IPS-18a (cell line): ENCODE measurements around the gene CLN5.
A peak's percentile ranks its signal among the peaks of the same experiment; 100 is the strongest.

ENCODE experiments used
- H3K27ac ChIP-seq: one replicate; pipeline ENCODE4 v1.5.1; 2013; ENCODE audit warnings: low read length
- H3K27me3 ChIP-seq: one replicate; pipeline ENCODE4 v1.6.1; 2013; ENCODE audit warnings: mild to moderate bottlenecking, low read length; ENCODE audit not compliant: control insufficient read depth, insufficient read depth
- H3K36me3 ChIP-seq: one replicate; pipeline ENCODE4 v1.6.1; 2013; ENCODE audit warnings: low read depth, low read length; ENCODE audit not compliant: control insufficient read depth
- H3K4me1 ChIP-seq: one replicate; pipeline ENCODE4 v1.6.1; 2013; ENCODE audit warnings: low read depth, low read length; ENCODE audit not compliant: control insufficient read depth
- H3K4me3 ChIP-seq: one replicate; pipeline ENCODE4 v1.5.1; 2013; ENCODE audit warnings: low read length
- H3K9ac ChIP-seq: one replicate; pipeline ENCODE4 v1.6.1; 2013; ENCODE audit warnings: mild to moderate bottlenecking, low read length, moderate library complexity
- H3K9me3 ChIP-seq: one replicate; pipeline ENCODE4 v1.6.1; 2013; ENCODE audit warnings: low read depth, low read length; ENCODE audit not compliant: control insufficient read depth

The CLN5 gene

GRCh38 chr13:77026861-77027621 is 35.2 kb downstream of the CLN5 start, which contains the start of gene FBXL3:
TSS of gene FBXL3 (minus strand) at chr13:77027159. CDS start at chr13:77021860, 5,299 bp downstream.
- no peaks in the 10 kb centered on the region for H3K36me3 ChIP-seq
- H3K27me3 ChIP-seq: peaks cover 9% of the 10 kb centered on the region
- H3K27ac ChIP-seq: peak within 1 kb of the TSS; percentile 68
- H3K4me1 ChIP-seq: peaks cover 14% of the 10 kb centered on the region
- peak within 1 kb of the TSS; percentile 77 for H3K9ac ChIP-seq
- peak within 1 kb of the TSS; percentile 86 for H3K4me3 ChIP-seq
- H3K9me3 ChIP-seq: no peaks in the 10 kb centered on the region

DNA sequence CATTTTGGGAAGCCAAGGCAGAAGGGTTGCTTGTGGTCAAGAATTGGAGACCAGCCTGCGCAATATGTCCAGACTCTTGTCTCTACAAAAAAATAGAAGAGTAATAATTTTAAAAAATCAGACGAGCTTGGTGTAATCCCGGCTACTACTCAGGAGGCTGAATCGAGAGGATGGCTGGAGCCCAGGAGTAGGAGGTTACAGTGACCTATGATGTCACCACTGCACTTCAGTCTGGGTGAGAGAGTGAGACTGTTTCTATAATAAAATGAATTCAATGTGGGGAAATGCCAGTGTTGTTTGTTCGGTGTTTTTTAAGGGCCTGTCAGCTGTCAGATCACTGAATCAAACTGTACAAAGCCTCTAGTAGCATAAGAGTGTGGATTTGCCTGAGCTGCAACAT is 36.3 kb downstream of the CLN5 start:
- H3K4me1 ChIP-seq: peaks cover 14% of the 10 kb centered on the region
- H3K4me3 ChIP-seq: peak overlapping the region; percentile 86
- H3K27ac ChIP-seq: no peak overlapping the region
- no peaks in the 10 kb centered on the region for H3K9me3 ChIP-seq
- H3K36me3 ChIP-seq: no peaks in the 10 kb centered on the region
- H3K27me3 ChIP-seq: peaks cover 9% of the 10 kb centered on the region
- H3K9ac ChIP-seq: no peak overlapping the region

DNA sequence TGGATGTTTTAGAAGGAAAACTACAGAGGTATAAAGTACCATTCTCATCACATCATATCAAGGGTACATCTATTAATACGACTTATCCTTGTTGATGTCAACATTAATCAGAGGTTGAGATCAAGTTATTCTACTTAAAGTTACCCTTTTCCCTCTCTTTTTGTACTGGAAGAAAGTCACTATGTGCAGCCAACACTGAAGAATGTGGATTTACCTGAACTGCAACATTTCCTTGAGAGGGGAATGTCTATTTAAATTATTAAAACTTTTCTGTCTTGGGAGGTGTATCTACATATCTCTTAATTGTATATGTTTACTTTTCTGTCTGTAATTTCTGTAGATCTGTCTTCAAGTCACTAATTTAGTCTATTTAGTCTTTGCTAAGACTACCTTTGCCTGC is 37.6 kb downstream of the CLN5 start:
- Histone ChIP-seq H3K9me3 (no peaks in the 10 kb centered on the region), H3K36me3 (no peaks in the 10 kb centered on the region), H3K4me1 (peaks cover 14% of the 10 kb centered on the region), H3K9ac (no peak overlapping the region), H3K27ac (no peak overlapping the region), H3K27me3 (peaks cover 9% of the 10 kb centered on the region), H3K4me3 (no peak overlapping the region)

- H3K4me1 ChIP-seq: peaks cover 5% of the 10 kb centered on the region
- peaks cover 9% of the 10 kb centered on the region for H3K27me3 ChIP-seq
- no peak overlapping the region for H3K9ac ChIP-seq
- H3K4me3 ChIP-seq: no peak overlapping the region
- no peak overlapping the region for H3K27ac ChIP-seq
- H3K36me3 ChIP-seq: no peaks in the 10 kb centered on the region
- H3K9me3 ChIP-seq: no peaks in the 10 kb centered on the region
These were observed 39.9 kb downstream of the CLN5 start for GRCh38 chr13:77031656-77032243.

DNA sequence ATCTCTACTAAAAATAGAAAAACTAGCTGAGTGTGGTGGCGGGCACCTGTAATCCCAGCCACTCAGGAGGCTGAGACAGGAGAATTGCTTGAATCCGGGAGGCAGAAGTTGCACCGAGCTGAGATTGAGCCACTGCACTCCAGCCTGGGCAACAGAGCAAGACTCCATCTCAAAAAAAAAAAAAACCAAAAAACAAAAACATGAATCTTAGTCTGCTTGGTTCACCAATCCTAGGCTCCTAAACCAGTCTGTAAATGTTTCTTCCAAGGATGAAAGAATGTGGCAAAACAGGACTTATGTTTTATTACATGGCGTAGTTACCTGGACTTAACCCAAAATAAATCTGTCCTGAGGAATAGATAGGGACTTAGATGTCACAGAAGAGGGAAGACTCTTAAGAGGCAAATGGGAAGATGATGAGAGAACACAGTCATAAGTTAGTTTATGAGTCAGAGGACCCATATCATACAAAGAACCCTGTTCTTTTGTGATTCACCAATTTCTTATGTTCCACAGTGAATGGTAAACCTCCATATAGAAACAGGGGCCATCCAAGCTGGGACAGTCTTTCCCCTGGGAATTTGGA is 41.9 kb downstream of the CLN5 start:
- no peaks in the 10 kb centered on the region for H3K27me3 ChIP-seq
- no peak overlapping the region for H3K27ac ChIP-seq
- no peak overlapping the region for H3K9ac ChIP-seq
- H3K4me3 ChIP-seq: no peak overlapping the region
- H3K4me1 ChIP-seq: no peaks in the 10 kb centered on the region
- no peaks in the 10 kb centered on the region for H3K9me3 ChIP-seq
- no peaks in the 10 kb centered on the region for H3K36me3 ChIP-seq

GRCh38 chr13:77034881-77035280 is 43.0 kb downstream of the CLN5 start:
- Histone ChIP-seq H3K4me1 (no peaks in the 10 kb centered on the region), H3K36me3 (no peaks in the 10 kb centered on the region), H3K27me3 (no peaks in the 10 kb centered on the region), H3K9me3 (no peaks in the 10 kb centered on the region), H3K27ac (no peak overlapping the region), H3K4me3 (no peak overlapping the region), H3K9ac (no peak overlapping the region)

DNA sequence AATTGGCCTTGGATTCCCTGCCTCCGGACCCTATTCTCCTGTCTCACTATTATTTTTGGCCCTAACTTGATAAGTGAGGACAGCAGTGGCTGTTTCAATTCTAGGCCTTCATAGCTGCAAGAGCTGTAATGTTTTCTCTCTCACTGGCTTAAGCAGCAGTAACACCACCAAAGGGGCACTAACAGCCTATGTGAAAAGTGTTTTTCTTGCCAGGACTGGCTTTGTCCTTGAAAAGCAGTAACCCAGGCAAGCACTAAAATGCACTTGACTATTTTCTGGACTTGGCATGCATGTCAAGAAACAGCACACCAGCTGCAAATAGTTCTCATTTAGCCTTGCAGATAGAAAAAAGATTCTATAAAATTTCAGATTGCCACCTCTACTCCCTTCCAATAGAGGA is 44.4 kb downstream of the CLN5 start:
- Histone ChIP-seq H3K4me3 (no peak overlapping the region), H3K9me3 (no peaks in the 10 kb centered on the region), H3K36me3 (no peaks in the 10 kb centered on the region), H3K27me3 (no peaks in the 10 kb centered on the region), H3K9ac (no peak overlapping the region), H3K27ac (no peak overlapping the region), H3K4me1 (no peaks in the 10 kb centered on the region)

- Histone ChIP-seq H3K27ac (no peak overlapping the region), H3K9ac (no peak overlapping the region), H3K36me3 (no peaks in the 10 kb centered on the region), H3K4me1 (no peaks in the 10 kb centered on the region), H3K4me3 (no peak overlapping the region), H3K27me3 (no peaks in the 10 kb centered on the region), H3K9me3 (no peaks in the 10 kb centered on the region)
These were observed 47.1 kb downstream of the CLN5 start for GRCh38 chr13:77038907-77039480.

GRCh38 chr13:77040076-77040475 is 48.2 kb downstream of the CLN5 start:
- no peaks in the 10 kb centered on the region for H3K4me1 ChIP-seq
- peaks cover 3% of the 10 kb centered on the region for H3K36me3 ChIP-seq
- H3K27ac ChIP-seq: no peak overlapping the region

GRCh38 chr13:77040835-77041234 is 49.0 kb downstream of the CLN5 start:
- Histone ChIP-seq H3K27ac (no peak overlapping the region), H3K36me3 (peaks cover 5% of the 10 kb centered on the region), H3K27me3 (no peaks in the 10 kb centered on the region), H3K4me1 (no peaks in the 10 kb centered on the region), H3K9ac (no peak overlapping the region), H3K4me3 (no peak overlapping the region), H3K9me3 (no peaks in the 10 kb centered on the region)

More at GRCh38 chr13:77040076-77040475, 48.2 kb downstream of the CLN5 start:
- no peak overlapping the region for H3K9ac ChIP-seq
- H3K27me3 ChIP-seq: no peaks in the 10 kb centered on the region
- H3K9me3 ChIP-seq: no peaks in the 10 kb centered on the region
- H3K4me3 ChIP-seq: no peak overlapping the region

DNA sequence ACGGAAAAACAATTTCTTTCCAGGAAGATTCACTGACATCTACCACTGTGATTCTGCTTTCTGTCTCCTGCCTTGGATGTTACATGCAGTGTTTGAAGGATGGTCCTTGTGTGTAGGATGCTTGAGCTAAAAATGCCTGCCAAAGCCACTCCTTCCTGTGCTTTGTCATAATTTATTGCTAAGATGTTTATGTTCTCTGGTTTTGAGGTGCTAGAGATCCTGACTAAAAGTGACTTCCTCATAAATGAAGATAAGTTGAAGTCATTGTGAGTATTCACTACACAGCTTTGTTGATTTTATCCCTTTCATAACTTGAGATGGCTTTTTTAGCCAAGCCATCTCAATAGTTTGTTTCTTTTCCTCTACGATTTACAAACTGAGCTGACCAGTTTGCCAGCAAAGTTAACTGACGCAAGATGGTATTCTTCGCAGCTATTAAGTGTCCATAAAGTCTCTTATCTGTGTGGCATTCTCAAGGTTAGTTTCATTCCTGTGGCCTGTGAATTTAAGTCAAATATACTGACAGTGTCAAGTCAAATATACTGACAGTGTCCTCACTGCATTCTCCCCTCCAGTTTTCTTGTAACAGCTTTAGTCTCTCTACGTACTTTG is 50.8 kb downstream of the CLN5 start:
- H3K27ac ChIP-seq: no peak overlapping the region
- no peaks in the 10 kb centered on the region for H3K4me1 ChIP-seq
- H3K9me3 ChIP-seq: no peaks in the 10 kb centered on the region
- H3K9ac ChIP-seq: no peak overlapping the region
- no peak overlapping the region for H3K4me3 ChIP-seq
- no peaks in the 10 kb centered on the region for H3K27me3 ChIP-seq
- peaks cover 5% of the 10 kb centered on the region for H3K36me3 ChIP-seq
